Measurements from ENCODE around the gene TNFSF13. TPM values are rescaled to one million over a fixed set of nuclear protein-coding genes. Genes with fewer than 3 reads are reported as not detected.
A peak's percentile ranks its signal among the peaks of the same experiment; 100 is the strongest.

TNFSF13 gene
- polyA plus RNA-seq, 1 donor: 23.4 TPM

- H3K36me3 ChIP-seq (ENCODE audit: control insufficient read depth, insufficient read depth, low read length): no peaks in the 10 kb centered on the region
- H3K4me1 ChIP-seq (ENCODE audit: control insufficient read depth, insufficient read depth, low read length): peaks cover 24% of the 10 kb centered on the region
- no CpG with 5 or more reads among the region's 4 CpGs for whole genome bisulfite sequencing (ENCODE audit: insufficient coverage, low lambda C conversion rate)
- peak; percentile 78 to 92 for DNase-seq
- no peaks in the 10 kb centered on the region for H3K9me3 ChIP-seq (ENCODE audit: control insufficient read depth, low read depth, low read length)
- peak overlapping the region; percentile 90 for H3K27ac ChIP-seq (ENCODE audit: low read length)
- H3K27me3 ChIP-seq (ENCODE audit: control insufficient read depth, insufficient read depth, low read length): no peaks in the 10 kb centered on the region
- H3K4me3 ChIP-seq (ENCODE audit: low read length): peak overlapping the region; percentile 1
Measured at GRCh38 chr17:7551396-7551795, 7.2 kb upstream of the TNFSF13 start.

GRCh38 chr17:7552621-7553051, 5.9 kb upstream of the TNFSF13 start:
- H3K4me3 ChIP-seq (ENCODE audit: low read length): no peak overlapping the region
- no peaks in the 10 kb centered on the region for H3K27me3 ChIP-seq (ENCODE audit: control insufficient read depth, insufficient read depth, low read length)
- H3K9me3 ChIP-seq (ENCODE audit: control insufficient read depth, low read depth, low read length): no peaks in the 10 kb centered on the region
- DNase-seq: no peak
- WGBS (ENCODE audit: insufficient coverage, low lambda C conversion rate): no CpG with 5 or more reads among the region's 6 CpGs
- H3K36me3 ChIP-seq (ENCODE audit: control insufficient read depth, insufficient read depth, low read length): no peaks in the 10 kb centered on the region
- H3K27ac ChIP-seq (ENCODE audit: low read length): peak overlapping the region; percentile 90
- peaks cover 29% of the 10 kb centered on the region for H3K4me1 ChIP-seq (ENCODE audit: control insufficient read depth, insufficient read depth, low read length)

- H3K4me1 ChIP-seq (ENCODE audit: control insufficient read depth, insufficient read depth, low read length): peaks cover 34% of the 10 kb centered on the region
- H3K9me3 ChIP-seq (ENCODE audit: control insufficient read depth, low read depth, low read length): no peaks in the 10 kb centered on the region
- H3K27ac ChIP-seq (ENCODE audit: low read length): no peak overlapping the region
- H3K4me3 ChIP-seq (ENCODE audit: low read length): no peak overlapping the region
- DNase-seq: no peak
- no peaks in the 10 kb centered on the region for H3K27me3 ChIP-seq (ENCODE audit: control insufficient read depth, insufficient read depth, low read length)
- no peaks in the 10 kb centered on the region for H3K36me3 ChIP-seq (ENCODE audit: control insufficient read depth, insufficient read depth, low read length)
- WGBS (ENCODE audit: insufficient coverage, low lambda C conversion rate): no CpG with 5 or more reads among the region's 1 CpG
Measured at GRCh38 chr17:7553356-7553755, 5.2 kb upstream of the TNFSF13 start.

- Histone ChIP-seq H3K36me3 (ENCODE audit: control insufficient read depth, insufficient read depth, low read length) (no peaks in the 10 kb centered on the region), H3K27ac (ENCODE audit: low read length) (no peak overlapping the region), H3K4me1 (ENCODE audit: control insufficient read depth, insufficient read depth, low read length) (peaks cover 41% of the 10 kb centered on the region), H3K27me3 (ENCODE audit: control insufficient read depth, insufficient read depth, low read length) (no peaks in the 10 kb centered on the region), H3K9me3 (ENCODE audit: control insufficient read depth, low read depth, low read length) (no peaks in the 10 kb centered on the region), H3K4me3 (ENCODE audit: low read length) (no peak overlapping the region)
- DNase-seq: no peak
- WGBS (ENCODE audit: insufficient coverage, low lambda C conversion rate): no CpG with 5 or more reads among the region's 10 CpGs
Measured at GRCh38 chr17:7555320-7555948, 3.1 kb upstream of the TNFSF13 start.

GRCh38 chr17:7556627-7557026, 1.9 kb upstream of the TNFSF13 start:
- no CpG with 5 or more reads among the region's 12 CpGs for WGBS (ENCODE audit: insufficient coverage, low lambda C conversion rate)
- H3K4me3 ChIP-seq (ENCODE audit: low read length): peak overlapping the region; percentile 58
- no peaks in the 10 kb centered on the region for H3K9me3 ChIP-seq (ENCODE audit: control insufficient read depth, low read depth, low read length)
- H3K4me1 ChIP-seq (ENCODE audit: control insufficient read depth, insufficient read depth, low read length): peaks cover 37% of the 10 kb centered on the region
- H3K27me3 ChIP-seq (ENCODE audit: control insufficient read depth, insufficient read depth, low read length): no peaks in the 10 kb centered on the region
- DNase-seq: peak in 1 of 2 donors; percentile 41
- no peaks in the 10 kb centered on the region for H3K36me3 ChIP-seq (ENCODE audit: control insufficient read depth, insufficient read depth, low read length)
- H3K27ac ChIP-seq (ENCODE audit: low read length): peak overlapping the region; percentile 99

GRCh38 chr17:7557147-7557764, 1.3 kb upstream of the TNFSF13 start:
- H3K27me3 ChIP-seq (ENCODE audit: control insufficient read depth, insufficient read depth, low read length): no peaks in the 10 kb centered on the region
- peak overlapping the region; percentile 58 for H3K4me3 ChIP-seq (ENCODE audit: low read length)
- peak; percentile 77 to 93 for DNase-seq
- peak overlapping the region; percentile 99 for H3K27ac ChIP-seq (ENCODE audit: low read length)
- no peaks in the 10 kb centered on the region for H3K9me3 ChIP-seq (ENCODE audit: control insufficient read depth, low read depth, low read length)
- no peaks in the 10 kb centered on the region for H3K36me3 ChIP-seq (ENCODE audit: control insufficient read depth, insufficient read depth, low read length)
- WGBS (ENCODE audit: insufficient coverage, low lambda C conversion rate): 40% methylated on average over 1 of the region's 19 CpGs
- H3K4me1 ChIP-seq (ENCODE audit: control insufficient read depth, insufficient read depth, low read length): peaks cover 37% of the 10 kb centered on the region

GRCh38 chr17:7557775-7558543, 591 bp upstream of the TNFSF13 start:
- H3K4me3 ChIP-seq (ENCODE audit: low read length): peak overlapping the region; percentile 58
- H3K4me1 ChIP-seq (ENCODE audit: control insufficient read depth, insufficient read depth, low read length): peaks cover 43% of the 10 kb centered on the region
- no peaks in the 10 kb centered on the region for H3K9me3 ChIP-seq (ENCODE audit: control insufficient read depth, low read depth, low read length)
- peak overlapping the region; percentile 99 for H3K27ac ChIP-seq (ENCODE audit: low read length)
- no peaks in the 10 kb centered on the region for H3K36me3 ChIP-seq (ENCODE audit: control insufficient read depth, insufficient read depth, low read length)
- peak; percentile 91 to 97 for DNase-seq
- H3K27me3 ChIP-seq (ENCODE audit: control insufficient read depth, insufficient read depth, low read length): no peaks in the 10 kb centered on the region
- WGBS (ENCODE audit: insufficient coverage, low lambda C conversion rate): no CpG with 5 or more reads among the region's 21 CpGs

GRCh38 chr17:7559320-7560171, 996 bp downstream of the TNFSF13 start:
- Histone ChIP-seq H3K4me3 (ENCODE audit: low read length) (no peak overlapping the region), H3K4me1 (ENCODE audit: control insufficient read depth, insufficient read depth, low read length) (peaks cover 54% of the 10 kb centered on the region), H3K27ac (ENCODE audit: low read length) (peak overlapping the region; percentile 99), H3K36me3 (ENCODE audit: control insufficient read depth, insufficient read depth, low read length) (peaks cover 13% of the 10 kb centered on the region), H3K27me3 (ENCODE audit: control insufficient read depth, insufficient read depth, low read length) (no peaks in the 10 kb centered on the region), H3K9me3 (ENCODE audit: control insufficient read depth, low read depth, low read length) (no peaks in the 10 kb centered on the region)
- WGBS (ENCODE audit: insufficient coverage, low lambda C conversion rate): no CpG with 5 or more reads among the region's 18 CpGs
- DNase-seq: peak in 1 of 2 donors; percentile 43

GRCh38 chr17:7560172-7561027, 1.9 kb downstream of the TNFSF13 start:
- peaks cover 54% of the 10 kb centered on the region for H3K4me1 ChIP-seq (ENCODE audit: control insufficient read depth, insufficient read depth, low read length)
- H3K27me3 ChIP-seq (ENCODE audit: control insufficient read depth, insufficient read depth, low read length): no peaks in the 10 kb centered on the region
- peaks cover 22% of the 10 kb centered on the region for H3K36me3 ChIP-seq (ENCODE audit: control insufficient read depth, insufficient read depth, low read length)
- peak in 1 of 2 donors; percentile 75 for DNase-seq
- H3K9me3 ChIP-seq (ENCODE audit: control insufficient read depth, low read depth, low read length): no peaks in the 10 kb centered on the region
- peak overlapping the region; percentile 87 for H3K4me3 ChIP-seq (ENCODE audit: low read length)
- H3K27ac ChIP-seq (ENCODE audit: low read length): peak overlapping the region; percentile 99
- WGBS (ENCODE audit: insufficient coverage, low lambda C conversion rate): no CpG with 5 or more reads among the region's 22 CpGs

Data from large intestine (tissue), 3 donors.